HepG2 (cell line): ENCODE data around the gene RAB30. TPM values are rescaled to one million over a fixed set of nuclear protein-coding genes. Genes with fewer than 3 reads are reported as not detected.

Experiments
- ATAC-seq: fragments of 200-7000 bp; cut with Tn5 transposase; 3 replicates; pipeline ENCODE4 v1.9.1; 2020; ENCODE audit warnings: mild to moderate bottlenecking, moderate library complexity
- BruUV-seq: library from RNA; stranded (reverse); fragments of 400-500 nt; replicated peaks from 2 replicates; lab custom pipeline; 2021; lab: Mats Ljungman, UMichigan
- CTCF ChIA-PET: fragments of 300-600 bp; formaldehyde crosslinking; extraction: SDS; loops from one replicate; lab custom pipeline; 2021; ENCODE audit warnings: low total read pairs, inconsistent platforms, low intra/inter-chr PET ratio; lab: Yijun Ruan, JAX
- POLR2A ChIA-PET: fragments of 350-600 bp; sonication (Branson Sonifier 250); formaldehyde crosslinking; loops from one replicate; lab custom pipeline; 2020; ENCODE audit warnings: antibody characterized with exemption, inconsistent platforms; lab: Yijun Ruan, JAX
- DNase-seq: peaks from one replicate; pipeline ENCODE4 v3.0.0-alpha.2; 2015; ENCODE audit warnings: low spot score
- FAIRE-seq: peaks from 3 replicates; lab custom pipeline; 2011; peaks lifted over from hg19 to GRCh38; lab: Jason Lieb, UNC
- H2AFZ ChIP-seq: one replicate; pipeline ENCODE4 v1.6.1; 2011; ENCODE audit warnings: low read length, inconsistent platforms
- H3K27ac ChIP-seq: fragments of 300-600 bp; 3 replicates; pipeline ENCODE4 v1.8.0; 2011; ENCODE audit warnings: mixed run types, mild to moderate bottlenecking, mixed read lengths, low read length, inconsistent platforms; ENCODE audit not compliant: insufficient read depth; ENCODE audit errors: extremely low read length
- H3K27me3 ChIP-seq, 2 experiments: fragments of 200-600 bp in 1 of 2; 2 replicates in 1 of 2; 3 replicates in 1 of 2; pipeline versions ENCODE4 v1.6.0 to v1.8.0; 2011; ENCODE audit warnings: low read length in 2 of 2, mild to moderate bottlenecking in 2 of 2, moderate library complexity in 2 of 2, inconsistent platforms in 1 of 2; ENCODE audit not compliant: insufficient read depth in 2 of 2, control insufficient read depth in 1 of 2
- H3K36me3 ChIP-seq, 2 experiments: fragments of 200-600 bp in 1 of 2; replicated peaks in 1 of 2; 2 replicates in 1 of 2; 3 replicates in 1 of 2; pipeline versions ENCODE4 v1.5.1 to v1.8.0; 2011; ENCODE audit warnings: low read length in 2 of 2, inconsistent platforms in 1 of 2; ENCODE audit not compliant: insufficient read depth in 2 of 2, control insufficient read depth in 1 of 2
- H3K4me1 ChIP-seq: 2 replicates; pipeline ENCODE4 v1.5.1; 2012; ENCODE audit warnings: low read length, inconsistent platforms; ENCODE audit not compliant: insufficient read depth
- H3K4me2 ChIP-seq: 2 replicates; pipeline ENCODE4 v1.6.0; 2011; ENCODE audit warnings: low read depth, low read length, inconsistent platforms
- H3K4me3 ChIP-seq, 3 experiments: fragments of 200-600 bp in 1 of 3; sonication (generic), shearing (Covaris generic) in 1 of 3; replicated peaks in 1 of 3; 2 replicates each; pipeline ENCODE4 v1.5.1; 2011 to 2016; ENCODE audit warnings: low read length in 3 of 3, inconsistent platforms in 2 of 3, low read depth in 2 of 3, mild to moderate bottlenecking in 2 of 3, control low read depth in 1 of 3, mixed read lengths in 1 of 3; ENCODE audit not compliant: insufficient read depth in 1 of 3
- H3K79me2 ChIP-seq: one replicate; pipeline ENCODE4 v1.6.1; 2011; ENCODE audit warnings: low read length, inconsistent platforms; ENCODE audit not compliant: insufficient read depth
- H3K9ac ChIP-seq: 2 replicates; pipeline ENCODE4 v1.6.0; 2011; ENCODE audit warnings: mild to moderate bottlenecking, low read depth, low read length, inconsistent platforms; ENCODE audit not compliant: insufficient read depth
- H3K9me3 ChIP-seq: 2 replicates; pipeline ENCODE4 v1.5.1; 2012; ENCODE audit warnings: mild to moderate bottlenecking, low read length
- H4K20me1 ChIP-seq: 2 replicates; pipeline ENCODE4 v1.6.0; 2011; ENCODE audit warnings: inconsistent platforms, mild to moderate bottlenecking, low read length, moderate library complexity; ENCODE audit not compliant: insufficient read depth
- ARNTL ChIP-seq: sonication (generic); formaldehyde crosslinking; IDR thresholded peaks from 2 replicates; pipeline ENCODE4 v1.4.0; 2020; ENCODE audit warnings: mild to moderate bottlenecking, missing genetic modification reagents
- ASH2L ChIP-seq: fragments of 300-600, 200-600 bp; sonication (generic); IDR thresholded peaks from 2 replicates; pipeline ENCODE4 v1.7.0; 2017; ENCODE audit warnings: low read depth, mild to moderate bottlenecking, moderate library complexity, mixed read lengths, low read length; ENCODE audit not compliant: insufficient read length
- CAMTA2 ChIP-seq: sonication (generic); formaldehyde crosslinking; IDR thresholded peaks from 2 replicates; pipeline ENCODE4 v1.4.0; 2020; ENCODE audit warnings: mild to moderate bottlenecking, missing genetic modification reagents, borderline replicate concordance
- ELF3 ChIP-seq: IDR thresholded peaks from 2 replicates; pipeline ENCODE4 v1.6.1; 2016; ENCODE audit warnings: missing genetic modification reagents, missing compliant biosample characterization
- GPN1 ChIP-seq: sonication (generic); formaldehyde crosslinking; IDR thresholded peaks from 2 replicates; pipeline ENCODE4 v1.5.1; 2020; ENCODE audit warnings: missing genetic modification reagents, borderline replicate concordance
- KLF12 ChIP-seq: sonication (generic); formaldehyde crosslinking; IDR thresholded peaks from 2 replicates; pipeline ENCODE4 v1.4.0; 2020; ENCODE audit warnings: missing genetic modification reagents, borderline replicate concordance
- MIXL1 ChIP-seq: IDR thresholded peaks from 2 replicates; pipeline ENCODE4 v1.6.1; 2016
- RAD21 ChIP-seq: fragments of 450-650 bp; formaldehyde crosslinking; IDR thresholded peaks from 2 replicates; pipeline ENCODE4 v1.5.0; 2020; ENCODE audit warnings: mild to moderate bottlenecking
- REL ChIP-seq: sonication (generic); formaldehyde crosslinking; conservative IDR thresholded peaks from 2 replicates; pipeline ENCODE4 v1.8.0; 2022; ENCODE audit warnings: mild to moderate bottlenecking, missing genetic modification reagents, moderate library complexity
- RELA ChIP-seq: sonication (generic); formaldehyde crosslinking; IDR thresholded peaks from 2 replicates; pipeline ENCODE4 v1.4.0; 2020; ENCODE audit warnings: missing genetic modification reagents
- ZBTB42 ChIP-seq: sonication (generic); formaldehyde crosslinking; IDR thresholded peaks from 2 replicates; pipeline ENCODE4 v1.5.0; 2020; ENCODE audit warnings: mild to moderate bottlenecking, missing genetic modification reagents
- ZNF136 ChIP-seq: sonication (generic); formaldehyde crosslinking; IDR thresholded peaks from 2 replicates; pipeline ENCODE4 v1.8.1; 2022; ENCODE audit warnings: low read depth, mild to moderate bottlenecking, moderate library complexity, missing genetic modification reagents
- ZNF205 ChIP-seq: IDR thresholded peaks from 2 replicates; pipeline ENCODE4 v1.6.1; 2018; ENCODE audit warnings: missing biosample characterization, missing genetic modification reagents
- ZNF501 ChIP-seq: sonication (generic); formaldehyde crosslinking; IDR thresholded peaks from 2 replicates; pipeline ENCODE4 v1.5.1; 2020; ENCODE audit warnings: mild to moderate bottlenecking, moderate library complexity, missing genetic modification reagents
- ZNF614 ChIP-seq: IDR thresholded peaks from 2 replicates; pipeline ENCODE4 v1.6.1; 2018; ENCODE audit warnings: missing biosample characterization, missing genetic modification reagents, inconsistent platforms, borderline replicate concordance
- ZNF883 ChIP-seq: sonication (generic); formaldehyde crosslinking; IDR thresholded peaks from 2 replicates; pipeline ENCODE4 v1.5.1; 2020; ENCODE audit warnings: mild to moderate bottlenecking, missing genetic modification reagents; ENCODE audit errors: not compliant biosample characterization
- WGBS: methylation state at CpG from one replicate; pipeline ENCODE4 v1.1.6; 2017; ENCODE audit warnings: low lambda C conversion rate; 5-methylcytosine and 5-hydroxymethylcytosine counted together
- in situ Hi-C: cut with HindIII; loops from 2 replicates; pipeline ENCODE4 v1.10.0; 2017; ENCODE audit warnings: low pct_unique_long_range_greater_than_20kb; ENCODE audit not compliant: extremely low pct_ligation_motif_present
- intact Hi-C: fragments of 100-400 bp; cut with micrococcal nuclease; formaldehyde crosslinking; loops from one replicate; pipeline ENCODE4 v1.10.0; 2022; ENCODE audit not compliant: unreplicated experiment
- polyA plus RNA-seq, 8 experiments: library from polyadenylated mRNA; depleted of rRNA in 3 of 8; stranded (reverse) in 7 of 8; unstranded in 1 of 8; fragments of >200 nt; fragmentation: Illumina TruSeq in 4 of 8; extraction: Trizol in 4 of 8; gene quantifications; 2 replicates each; pipeline versions ENCODE4 v1.2.1 to v1.2.3, GENCODE V29; 2011 to 2016; ENCODE audit warnings: low read depth in 4 of 8, missing spikeins in 1 of 8, mixed read lengths in 1 of 8; ENCODE audit not compliant: insufficient read depth in 1 of 8
- total RNA-seq, 5 experiments: library from RNA; depleted of rRNA; stranded (reverse); fragments of >200 nt; fragmentation: Illumina TruSeq; extraction: Trizol; gene quantifications; 2 replicates each; pipeline ENCODE4 v1.2.3, GENCODE V29; 2016; ENCODE audit warnings: low read depth in 1 of 5
- TF ChIP-seq, protein P1 (sequence below): sonication (generic); formaldehyde crosslinking; IDR thresholded peaks from 2 replicates; pipeline ENCODE4 v1.4.0; 2020; ENCODE audit warnings: missing genetic modification reagents, borderline replicate concordance
- TF ChIP-seq, protein P2 (sequence below), 2 experiments: sonication (generic) in 1 of 2; formaldehyde crosslinking in 1 of 2; IDR thresholded peaks; 2 replicates each; pipeline versions ENCODE4 v1.6.1 to v1.9.0; 2014 to 2022; ENCODE audit warnings: antibody characterized with exemption in 1 of 2, borderline replicate concordance in 1 of 2, inconsistent platforms in 1 of 2, low read depth in 1 of 2, missing genetic modification reagents in 1 of 2
- TF ChIP-seq, protein P3 (sequence below): sonication (generic); formaldehyde crosslinking; IDR thresholded peaks from 2 replicates; pipeline ENCODE4 v1.5.0; 2020; ENCODE audit warnings: missing genetic modification reagents

The RAB30 gene
- total and polyA plus RNA-seq, 2 of the 13 experiments (the other 11 are each of a cell fraction or from before 2014, with no cell fraction given) = 3.7 to 5.0 TPM

DNA sequence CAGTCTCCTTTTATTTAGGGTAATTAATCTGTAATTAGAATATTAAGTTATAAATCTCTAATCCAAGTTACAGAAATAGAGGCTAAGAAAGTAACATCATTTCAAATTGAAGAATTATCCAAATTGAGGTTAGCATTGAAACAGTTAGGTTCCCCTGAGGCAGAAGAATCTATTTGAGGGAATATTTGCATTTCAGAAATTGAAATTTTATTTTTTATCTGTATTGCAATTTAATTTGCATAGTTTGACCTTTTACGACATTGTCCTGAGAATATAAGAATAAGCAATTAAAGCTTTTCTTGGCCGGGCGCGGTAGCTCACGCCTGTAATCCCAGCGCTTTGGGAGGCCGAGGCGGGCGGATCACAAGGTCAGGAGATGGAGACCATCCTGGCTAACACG lies 142.6 kb downstream of the RAB30 start:
- Histone ChIP-seq H3K9ac (no peak overlapping the region), H3K4me3 (no peak overlapping the region), H3K9me3 (no peaks in the 10 kb centered on the region), H3K27me3 (no peaks in the 10 kb centered on the region), H2AFZ (no peak overlapping the region), H3K4me2 (no peak overlapping the region), H3K36me3 (peaks cover 0 to 26% of the 10 kb centered on the region in 2 experiments; a peak in 2 of 5 replicates), H3K4me1 (no peaks in the 10 kb centered on the region), H4K20me1 (no peaks in the 10 kb centered on the region), H3K79me2 (no peaks in the 10 kb centered on the region), H3K27ac (no peak overlapping the region)
- DNase-seq (no peak), FAIRE-seq (no peak), ATAC-seq (no peak)
- intact Hi-C loops (loop anchor here (5.0 kb wide), 1 partner anchor 143 kb away; the partner anchor contains the start of gene RAB30), in situ Hi-C loops (no loop called here)
- 98% methylated on average over 10 of the region's 10 CpGs for WGBS
- POLR2A ChIA-PET = no interaction called here
- BruUV-seq = no TSS peak
- CTCF ChIA-PET = no interaction called here
- TF ChIP-seq ZNF883 (CRISPR knock-in tag) (no peak), MIXL1 (CRISPR knock-in tag) (no peak), CAMTA2 (CRISPR knock-in tag) (no peak), RAD21 (CRISPR knock-in tag) (no peak), RELA (CRISPR knock-in tag) (no peak), KLF12 (CRISPR knock-in tag) (no peak), ZNF205 (CRISPR knock-in tag) (no peak), ZNF501 (no peak), ZNF136 (CRISPR knock-in tag) (no peak), ARNTL (no peak), ELF3 (CRISPR knock-in tag) (no peak), GPN1 (CRISPR knock-in tag) (no peak), ZNF614 (CRISPR knock-in tag) (no peak), ZBTB42 (CRISPR knock-in tag) (no peak), REL (CRISPR knock-in tag) (no peak), ASH2L (no peak)
- TF ChIP-seq, protein P1, sequence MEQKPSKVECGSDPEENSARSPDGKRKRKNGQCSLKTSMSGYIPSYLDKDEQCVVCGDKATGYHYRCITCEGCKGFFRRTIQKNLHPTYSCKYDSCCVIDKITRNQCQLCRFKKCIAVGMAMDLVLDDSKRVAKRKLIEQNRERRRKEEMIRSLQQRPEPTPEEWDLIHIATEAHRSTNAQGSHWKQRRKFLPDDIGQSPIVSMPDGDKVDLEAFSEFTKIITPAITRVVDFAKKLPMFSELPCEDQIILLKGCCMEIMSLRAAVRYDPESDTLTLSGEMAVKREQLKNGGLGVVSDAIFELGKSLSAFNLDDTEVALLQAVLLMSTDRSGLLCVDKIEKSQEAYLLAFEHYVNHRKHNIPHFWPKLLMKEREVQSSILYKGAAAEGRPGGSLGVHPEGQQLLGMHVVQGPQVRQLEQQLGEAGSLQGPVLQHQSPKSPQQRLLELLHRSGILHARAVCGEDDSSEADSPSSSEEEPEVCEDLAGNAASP (CRISPR knock-in tag) = no peak
- TF ChIP-seq, protein P2, sequence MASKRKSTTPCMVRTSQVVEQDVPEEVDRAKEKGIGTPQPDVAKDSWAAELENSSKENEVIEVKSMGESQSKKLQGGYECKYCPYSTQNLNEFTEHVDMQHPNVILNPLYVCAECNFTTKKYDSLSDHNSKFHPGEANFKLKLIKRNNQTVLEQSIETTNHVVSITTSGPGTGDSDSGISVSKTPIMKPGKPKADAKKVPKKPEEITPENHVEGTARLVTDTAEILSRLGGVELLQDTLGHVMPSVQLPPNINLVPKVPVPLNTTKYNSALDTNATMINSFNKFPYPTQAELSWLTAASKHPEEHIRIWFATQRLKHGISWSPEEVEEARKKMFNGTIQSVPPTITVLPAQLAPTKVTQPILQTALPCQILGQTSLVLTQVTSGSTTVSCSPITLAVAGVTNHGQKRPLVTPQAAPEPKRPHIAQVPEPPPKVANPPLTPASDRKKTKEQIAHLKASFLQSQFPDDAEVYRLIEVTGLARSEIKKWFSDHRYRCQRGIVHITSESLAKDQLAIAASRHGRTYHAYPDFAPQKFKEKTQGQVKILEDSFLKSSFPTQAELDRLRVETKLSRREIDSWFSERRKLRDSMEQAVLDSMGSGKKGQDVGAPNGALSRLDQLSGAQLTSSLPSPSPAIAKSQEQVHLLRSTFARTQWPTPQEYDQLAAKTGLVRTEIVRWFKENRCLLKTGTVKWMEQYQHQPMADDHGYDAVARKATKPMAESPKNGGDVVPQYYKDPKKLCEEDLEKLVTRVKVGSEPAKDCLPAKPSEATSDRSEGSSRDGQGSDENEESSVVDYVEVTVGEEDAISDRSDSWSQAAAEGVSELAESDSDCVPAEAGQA (IDR thresholded peaks at IDR 0.05; ENCODE audit: low read depth) = no peak
- TF ChIP-seq, protein P2 (CRISPR knock-in tag; IDR thresholded peaks at IDR 0.05; ENCODE audit: borderline replicate concordance) = no peak
- TF ChIP-seq, protein P3, sequence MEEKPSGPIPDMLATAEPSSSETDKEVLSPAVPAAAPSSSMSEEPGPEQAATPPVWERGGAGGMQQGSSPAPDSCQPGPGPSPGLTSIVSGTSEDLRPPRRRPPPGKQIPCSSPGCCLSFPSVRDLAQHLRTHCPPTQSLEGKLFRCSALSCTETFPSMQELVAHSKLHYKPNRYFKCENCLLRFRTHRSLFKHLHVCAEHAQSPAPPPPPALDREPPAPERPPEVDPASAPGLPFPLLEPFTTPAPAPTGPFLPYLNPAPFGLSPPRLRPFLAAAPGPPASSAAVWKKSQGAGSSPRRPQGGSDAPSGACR = no peak
